Renal pelvis (tissue), 3 donors: ENCODE results near the gene SYT13. TPM values are rescaled to one million over a fixed set of nuclear protein-coding genes. Genes with fewer than 3 reads are reported as not detected.

ENCODE experiments used
- polyA plus RNA-seq, 3 donors: library from polyadenylated mRNA; unstranded; fragments of 120-200 nt; gene quantifications; one replicate each; pipeline ENCODE4 v1.2.1, GENCODE V29; 2013; ENCODE audit not compliant: insufficient read length in 3 of 3

The SYT13 gene
- polyA plus RNA-seq, 3 donors = 10.5 to 13.3 (median 11.5) TPM

Other genes starting within 250 kb of the SYT13 start
- gene PRDM11, start 139.7 kb downstream of the SYT13 start, polyA plus RNA-seq = 10 to 100 TPM; 22.4 to 25.9 (median 23.2) TPM